ENCODE results near the gene SSBP2. TPM values are rescaled to one million over a fixed set of nuclear protein-coding genes. Genes with fewer than 3 reads are reported as not detected.

Gene SSBP2
- total and polyA plus RNA-seq, 2 of the 8 experiments (the other 6 are each of a cell fraction or from before 2014, with no cell fraction given) = 21.5 to 36.2 TPM

DNA sequence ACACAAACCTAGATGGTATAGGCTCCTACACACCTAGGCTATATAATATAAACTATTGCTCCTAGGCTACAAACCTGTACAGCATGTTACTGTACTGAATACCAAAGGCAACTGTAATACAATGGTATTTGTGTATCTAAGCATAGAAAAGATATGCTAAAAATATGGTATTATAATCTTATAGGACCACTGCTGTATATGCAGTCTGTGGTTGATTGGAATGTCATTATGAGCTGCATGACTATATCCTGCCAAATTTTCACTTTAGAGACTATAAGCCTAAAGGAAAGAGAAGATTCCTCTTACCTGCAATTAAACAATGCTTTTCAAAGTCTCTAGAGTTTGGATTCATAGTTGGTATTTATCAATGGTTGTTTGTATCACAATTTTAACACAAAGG lies 332.3 kb downstream of the SSBP2 start (continued):
- TF ChIP-seq POU5F1 (IDR thresholded peaks at IDR 0.05; ENCODE audit: low read depth, low read length) = no peak
- TF ChIP-seq SIN3A (conservative IDR thresholded peaks at IDR 0.05 in 1 of 2, IDR thresholded peaks at IDR 0.05 in 1 of 2; ENCODE audit: low read depth in 1 of 2, low read length in 2 of 2) = no peak
- no peak for TF ChIP-seq JUN (IDR thresholded peaks at IDR 0.05; ENCODE audit: low read depth, low read length)
- TF ChIP-seq SP2 (IDR thresholded peaks at IDR 0.05; ENCODE audit: low read length) = no peak
- TF ChIP-seq SIRT6 (IDR thresholded peaks at IDR 0.05; ENCODE audit: low read length) = no peak
- no peak for TF ChIP-seq EGR1 (IDR thresholded peaks at IDR 0.05; ENCODE audit: borderline replicate concordance, low read depth, low read length)
